GM19438 (cell line): ENCODE data around the gene PKN2.

Experiments
- ATAC-seq: cut with Tn5 transposase; IDR thresholded peaks from one replicate; pipeline ENCODE4 v1.9.1; 2021; ENCODE audit warnings: low read depth; ENCODE audit not compliant: unreplicated experiment

The PKN2 gene

GRCh38 chr1:88731475-88732269, 47.6 kb downstream of the PKN2 start:
- ATAC-seq = no peak

GRCh38 chr1:88735382-88735781, 51.3 kb downstream of the PKN2 start:
- no peak for ATAC-seq

DNA sequence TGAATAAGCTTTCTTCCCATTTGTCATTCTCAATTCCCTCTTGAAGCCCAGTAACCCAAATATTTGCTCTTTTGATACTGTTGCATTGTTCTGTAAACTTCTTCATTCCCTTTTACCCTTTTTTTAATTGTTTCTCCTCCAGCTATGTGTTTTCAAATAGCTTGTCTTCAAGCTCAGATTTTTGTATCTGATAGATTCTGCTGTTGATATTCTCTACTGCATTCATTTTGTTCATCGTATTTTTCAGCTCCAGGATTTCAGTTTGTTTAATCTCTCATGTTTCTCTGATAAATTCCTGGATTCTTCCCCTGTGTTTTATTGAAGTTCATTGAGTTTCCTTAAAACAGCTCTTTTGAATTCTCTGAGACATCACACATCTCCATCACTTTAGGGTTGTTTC, 51.8 kb downstream of the PKN2 start:
- ATAC-seq = no peak

- ATAC-seq = no peak
Observed at GRCh38 chr1:88736633-88737248, 52.7 kb downstream of the PKN2 start.

DNA sequence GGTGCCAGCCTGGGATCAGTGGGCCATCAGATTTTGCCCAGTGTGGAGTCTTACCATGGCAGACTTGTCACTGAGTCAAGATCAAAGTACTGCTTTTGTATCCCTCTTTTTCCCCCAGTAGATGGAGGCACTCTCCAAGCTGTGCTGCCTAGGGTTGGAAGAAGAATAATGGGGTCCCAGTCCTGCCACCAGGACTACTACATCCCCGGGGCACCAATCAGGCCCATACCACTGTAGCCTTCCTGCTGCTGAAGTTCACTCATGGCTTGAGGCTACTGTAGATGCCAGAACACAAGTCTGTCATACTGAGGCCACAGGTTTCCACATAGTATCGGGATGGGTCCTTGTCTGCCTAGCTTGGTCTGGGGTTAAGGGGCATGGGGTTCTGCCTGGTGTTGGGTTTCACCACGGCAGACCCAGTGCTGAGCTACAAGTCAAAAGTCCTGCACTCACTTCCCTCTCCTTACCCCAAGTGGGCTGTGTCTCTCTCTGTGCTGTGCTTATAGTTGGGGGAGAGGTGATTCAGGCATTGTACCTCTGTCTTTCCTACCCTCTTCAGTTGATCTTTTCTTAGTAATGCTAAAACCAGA, 53.4 kb downstream of the PKN2 start:
- ATAC-seq = no peak

- ATAC-seq = no peak
Observed at GRCh38 chr1:88740784-88741183, 56.7 kb downstream of the PKN2 start.

DNA sequence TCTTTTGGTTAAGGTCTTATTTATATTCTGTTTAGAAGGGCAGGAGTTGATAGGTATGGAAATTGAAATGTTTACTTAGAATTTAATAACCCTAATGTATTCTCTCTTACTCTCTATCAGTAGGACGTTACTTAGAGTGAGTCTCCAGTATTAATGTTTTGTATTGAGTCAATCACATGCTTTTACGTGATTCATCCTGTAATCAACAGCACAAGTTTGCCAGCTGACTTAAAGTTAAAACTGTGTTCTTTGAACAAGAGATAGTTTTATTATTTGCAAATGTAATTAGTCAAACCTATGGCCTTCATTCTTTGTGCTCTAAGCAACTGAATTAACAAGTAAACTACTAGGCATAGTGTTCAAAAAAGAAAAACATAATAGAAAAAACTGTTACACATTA, 57.3 kb downstream of the PKN2 start:
- ATAC-seq = no peak

DNA sequence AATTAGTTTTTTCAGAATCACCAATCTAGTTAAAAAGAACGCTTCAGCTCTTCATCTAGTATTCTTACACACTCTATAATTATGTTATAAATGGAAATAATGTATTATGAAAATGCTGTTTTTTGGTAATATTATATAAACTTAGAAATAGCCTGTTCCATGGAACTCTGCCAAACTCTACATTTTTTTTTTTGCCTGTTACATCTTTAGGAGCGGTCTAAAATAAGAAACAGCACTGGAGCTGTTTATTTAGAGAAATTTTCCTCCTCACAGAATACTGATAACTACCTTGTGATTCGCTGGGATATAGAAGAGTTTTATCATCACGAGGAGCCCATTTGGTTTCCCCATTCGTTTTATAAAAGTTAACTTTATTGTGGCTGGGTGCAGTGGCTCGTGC, 58.5 kb downstream of the PKN2 start:
- no peak for ATAC-seq

DNA sequence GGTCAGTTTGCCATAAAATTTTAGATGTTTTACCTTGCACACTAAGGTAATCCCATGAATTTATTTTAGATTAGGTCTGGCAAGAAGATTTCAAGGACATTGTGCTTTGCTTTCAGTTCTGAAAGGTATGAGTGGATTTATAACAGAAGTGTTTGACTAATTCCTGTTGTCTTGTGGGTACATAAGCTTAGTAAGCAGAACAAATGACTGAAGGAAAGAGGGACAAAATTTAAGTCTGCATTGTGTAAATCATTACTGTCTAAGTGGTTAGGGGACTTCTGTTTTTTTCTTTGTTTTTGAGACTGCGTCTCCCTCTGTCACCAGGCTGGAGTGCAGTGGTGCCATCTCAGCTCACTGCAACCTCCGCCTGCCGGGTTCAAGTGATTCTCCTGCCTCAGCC, 60.1 kb downstream of the PKN2 start:
- no peak for ATAC-seq

DNA sequence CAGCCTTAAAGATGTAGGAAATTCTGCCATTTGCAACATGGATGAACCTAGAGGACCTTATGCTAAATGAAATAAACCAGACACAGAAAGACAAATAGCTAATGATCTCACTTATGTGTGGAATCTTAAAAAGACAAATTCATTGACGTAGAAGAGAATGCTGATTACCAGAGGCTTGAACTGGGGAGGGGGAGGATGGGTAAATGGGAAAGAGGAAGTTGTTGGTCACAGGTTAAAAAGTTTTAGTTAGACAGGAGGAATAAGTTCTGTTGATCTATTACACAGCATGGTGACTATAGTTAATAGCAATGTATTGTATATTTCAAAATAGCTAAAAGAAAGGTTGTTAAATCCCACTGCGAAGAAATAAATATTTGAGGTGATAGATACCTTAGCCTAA, 62.8 kb downstream of the PKN2 start:
- no peak for ATAC-seq

GRCh38 chr1:88751714-88752113, 67.6 kb downstream of the PKN2 start:
- ATAC-seq = no peak

DNA sequence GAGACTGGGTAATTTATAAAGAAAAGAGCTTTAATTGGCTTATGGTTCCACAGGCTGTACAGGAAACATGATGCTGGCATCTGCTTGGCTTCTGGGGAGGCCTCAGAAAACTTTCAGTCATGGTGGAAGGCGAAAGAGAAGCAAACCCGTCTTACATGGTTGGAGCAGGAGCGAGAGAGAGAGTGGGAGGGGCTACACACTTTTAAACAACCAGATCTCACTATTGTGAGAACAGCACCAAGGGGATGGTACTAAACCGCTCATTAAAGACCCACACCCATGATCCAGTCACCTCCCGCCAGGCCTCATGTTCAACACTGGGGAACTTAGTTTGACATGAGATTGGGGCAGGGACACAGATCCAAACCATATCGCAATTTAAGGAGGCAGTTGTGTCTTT, 69.4 kb downstream of the PKN2 start:
- no peak for ATAC-seq

- ATAC-seq = no peak
Observed at GRCh38 chr1:88763649-88764406, 79.8 kb downstream of the PKN2 start.

GRCh38 chr1:88768187-88768586, 84.1 kb downstream of the PKN2 start:
- ATAC-seq = no peak

DNA sequence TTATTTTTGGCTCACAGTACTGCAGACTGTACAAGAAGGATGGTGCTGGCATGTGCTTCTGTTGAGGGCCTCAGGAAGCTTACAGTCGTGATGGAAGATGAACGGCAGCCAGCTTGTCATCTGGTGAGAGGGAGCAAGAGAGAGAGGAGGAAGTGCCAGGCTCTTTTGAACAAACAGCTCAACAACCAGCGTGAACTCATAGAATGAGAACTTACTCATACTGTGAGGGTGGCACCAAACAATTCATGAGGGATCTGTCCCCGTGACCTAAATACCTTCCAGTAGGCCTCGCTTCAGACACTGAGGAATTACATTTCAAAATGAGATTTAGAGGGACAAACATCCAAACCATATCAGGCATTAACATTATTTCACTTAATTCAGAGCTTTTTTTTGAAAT, 84.7 kb downstream of the PKN2 start:
- ATAC-seq = no peak

GRCh38 chr1:88773540-88774150, 89.6 kb downstream of the PKN2 start:
- ATAC-seq = no peak

GRCh38 chr1:88774151-88774556, 90.1 kb downstream of the PKN2 start:
- ATAC-seq = no peak

DNA sequence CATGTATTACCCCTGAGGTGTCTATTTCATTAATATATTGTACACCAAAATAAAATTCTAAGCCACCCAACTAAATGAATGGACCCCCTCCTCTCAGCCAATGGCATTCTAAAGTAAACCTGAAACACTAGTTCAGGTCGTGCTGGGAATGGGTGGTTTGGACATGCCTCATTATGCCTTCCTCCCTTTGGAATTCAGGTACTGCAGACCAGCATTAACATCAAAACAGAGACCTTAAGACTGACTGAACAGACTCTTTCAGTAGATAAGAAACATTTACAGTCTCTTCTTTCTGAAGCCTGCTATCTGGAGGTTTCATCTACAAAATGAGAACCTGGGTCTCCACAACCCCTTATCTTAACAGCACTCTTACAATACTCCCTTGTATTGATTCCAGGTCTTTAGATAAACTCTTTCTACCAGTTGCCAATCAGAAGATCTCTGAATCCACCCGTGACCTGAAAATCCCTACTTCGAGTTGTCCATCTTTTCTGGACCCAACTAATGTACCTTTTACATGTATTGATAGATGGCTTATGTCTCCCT, 93.6 kb downstream of the PKN2 start:
- no peak for ATAC-seq

- ATAC-seq = no peak
Observed at GRCh38 chr1:88779880-88780279, 95.8 kb downstream of the PKN2 start.

DNA sequence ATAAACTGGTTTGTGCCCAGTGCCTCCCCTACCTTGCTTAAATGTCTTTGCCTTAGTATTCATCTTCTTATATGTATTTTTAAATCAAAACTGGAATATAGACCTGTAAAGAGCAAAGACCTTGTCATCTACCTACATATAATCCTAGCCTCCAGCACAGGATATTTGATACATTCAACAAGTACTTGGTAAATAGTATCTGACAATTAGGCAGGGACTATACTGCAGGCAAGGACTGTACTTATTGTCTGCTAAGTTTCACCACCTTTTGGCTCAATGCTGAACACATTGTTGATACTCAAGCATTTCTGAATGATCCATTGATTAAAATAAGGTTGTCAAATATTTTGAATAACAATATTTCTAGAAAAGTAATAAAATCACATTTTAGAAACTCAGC, 96.4 kb downstream of the PKN2 start:
- no peak for ATAC-seq

DNA sequence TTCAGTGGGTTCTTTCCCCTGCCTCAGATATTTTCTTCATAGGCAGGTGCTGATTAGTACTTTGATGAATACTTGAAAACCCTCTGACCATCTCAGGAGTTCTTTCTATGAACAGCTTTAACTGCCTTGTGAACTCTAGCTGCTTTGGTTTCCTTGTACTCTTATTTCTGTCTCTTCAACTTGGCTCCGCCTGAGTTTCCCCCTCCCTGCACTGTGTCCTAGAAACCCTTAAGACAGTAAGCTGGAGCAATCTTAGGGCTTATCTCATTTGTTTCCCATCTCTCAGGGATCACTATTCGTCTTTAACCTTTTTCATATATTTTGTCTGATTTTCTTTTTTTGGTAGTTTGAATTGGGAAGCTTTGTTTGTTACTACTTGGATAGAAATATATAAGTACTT, 99.1 kb downstream of the PKN2 start:
- no peak for ATAC-seq
